Spinal cord (tissue), 10 donors: Measurements from ENCODE around the gene AHSG. TPM values are rescaled to one million over a fixed set of nuclear protein-coding genes. Genes with fewer than 3 reads are reported as not detected.
A peak's percentile ranks its signal among the peaks of the same experiment; 100 is the strongest.
"Not testable (repeated sequence)": the region's sequence is repeated elsewhere in the genome, so short reads cannot be mapped to it uniquely, and the experiment has no call there.

ENCODE experiments used
- DNase-seq, 6 donors: peaks; one replicate each; pipeline versions ENCODE4 v3.0.0 to v3.0.0-alpha.2; 2013 to 2015; ENCODE audit warnings: low spot score in 6 of 6, low read depth in 4 of 6
- H3K27ac ChIP-seq: one replicate; pipeline ENCODE4 v1.5.1; 2013; ENCODE audit warnings: low read depth, low read length, control low read depth
- H3K27me3 ChIP-seq: one replicate; pipeline ENCODE4 v1.6.1; 2013; ENCODE audit warnings: low read length; ENCODE audit not compliant: control insufficient read depth, insufficient read depth
- H3K36me3 ChIP-seq: one replicate; pipeline ENCODE4 v1.6.1; 2013; ENCODE audit warnings: low read length; ENCODE audit not compliant: control insufficient read depth, insufficient read depth
- H3K4me1 ChIP-seq: one replicate; pipeline ENCODE4 v1.6.1; 2013; ENCODE audit warnings: low read length; ENCODE audit not compliant: control insufficient read depth, insufficient read depth
- H3K4me3 ChIP-seq: one replicate; pipeline ENCODE4 v1.5.1; 2013; ENCODE audit warnings: low read depth, low read length, control low read depth
- H3K9me3 ChIP-seq: one replicate; pipeline ENCODE4 v1.6.1; 2013; ENCODE audit warnings: low read length; ENCODE audit not compliant: control insufficient read depth, insufficient read depth
- WGBS: methylation state at CpG from one replicate; pipeline ENCODE4 v1.1.5; 2013; ENCODE audit warnings: missing lambda C conversion rate; ENCODE audit not compliant: insufficient coverage; 5-methylcytosine and 5-hydroxymethylcytosine counted together
- long read RNA-seq, 4 donors: transcript quantifications; one replicate each; lab custom pipeline, GENCODE V29; 2026
- polyA plus RNA-seq, 2 donors: library from polyadenylated mRNA; unstranded; fragments of 120-200 nt; gene quantifications; one replicate each; pipeline ENCODE4 v1.2.1, GENCODE V29; 2013; ENCODE audit not compliant: insufficient read length in 2 of 2
- total RNA-seq, 2 donors: library from RNA; depleted of rRNA in 1 of 2; stranded (reverse); fragments of 120-200 nt in 1 of 2; fragments of >200 nt in 1 of 2; gene quantifications; one replicate each; pipeline versions ENCODE4 v1.2.3 to v1.2.4, GENCODE V29; 2013 to 2014
- donor health status: healthy.

The AHSG gene
- total RNA-seq (1 to 10 TPM in 1 of 2 donors, not detected in 1; 1.5 TPM), polyA plus RNA-seq (under 1 TPM; 0.27 to 0.42 TPM)
- long read RNA-seq, donor 1 = 0 reads
- long read RNA-seq, donor 2, partial matches to known transcripts = 0 of 3 reads
- long read RNA-seq, donor 2, other reads (novel, unspliced or antisense) = 0 of 3 reads
- long read RNA-seq, donor 3 = 0 reads
- long read RNA-seq, donor 4 = 0 reads

- WGBS = 75% methylated on average over 2 of the region's 7 CpGs
- DNase-seq = no peak
- peaks cover 22% of the 10 kb centered on the region for H3K4me1 ChIP-seq
Measured at GRCh38 chr3:186612721-186613636, at the start of gene AHSG. Gene AHSG, plus strand, starts transcription at chr3:186613060. Its CDS starts 82 bp downstream, at chr3:186613142.

GRCh38 chr3:186564586-186564985 is 48.3 kb upstream of the AHSG start:
- Histone ChIP-seq H3K27me3 (no peaks in the 10 kb centered on the region), H3K27ac (no peak overlapping the region), H3K9me3 (no peaks in the 10 kb centered on the region), H3K36me3 (peaks cover 5% of the 10 kb centered on the region), H3K4me3 (no peak overlapping the region), H3K4me1 (peaks cover 13% of the 10 kb centered on the region)
- DNase-seq = peak in 1 of 6 donors; percentile 52

More at GRCh38 chr3:186612721-186613636, at the start of gene AHSG:
- H3K36me3 ChIP-seq = no peaks in the 10 kb centered on the region
- no peaks in the 10 kb centered on the region for H3K9me3 ChIP-seq
- no peak within 1 kb of the TSS for H3K4me3 ChIP-seq
- no peak within 1 kb of the TSS for H3K27ac ChIP-seq
- H3K27me3 ChIP-seq = peaks cover 4% of the 10 kb centered on the region

GRCh38 chr3:186566772-186567071 is 46.1 kb upstream of the AHSG start:
- DNase-seq = peak in 1 of 6 donors; percentile 11
- H3K4me3 ChIP-seq = peak overlapping the region; percentile 99
- H3K27me3 ChIP-seq = no peaks in the 10 kb centered on the region
- H3K36me3 ChIP-seq = peaks cover under 1% of the 10 kb centered on the region
- H3K9me3 ChIP-seq = no peaks in the 10 kb centered on the region
- 0% methylated on average over 14 of the region's 14 CpGs for WGBS
- H3K4me1 ChIP-seq = peaks cover 20% of the 10 kb centered on the region
- H3K27ac ChIP-seq = peak overlapping the region; percentile 81

GRCh38 chr3:186567072-186567921 is 45.6 kb upstream of the AHSG start, which contains the start of gene TBCCD1:
Gene TBCCD1, minus strand, starts transcription at chr3:186567339. Its CDS starts 3,010 bp downstream, at chr3:186564329.
- under 1% methylated on average over 66 of the region's 66 CpGs for WGBS
- H3K27ac ChIP-seq = peak within 1 kb of the TSS; percentile 83
- H3K27me3 ChIP-seq = no peaks in the 10 kb centered on the region
- peak within 1 kb of the TSS; percentile 99 for H3K4me3 ChIP-seq
- DNase-seq = peak; percentile 84 to 97 (median 88)
- H3K9me3 ChIP-seq = no peaks in the 10 kb centered on the region
- H3K36me3 ChIP-seq = no peaks in the 10 kb centered on the region
- peaks cover 20% of the 10 kb centered on the region for H3K4me1 ChIP-seq

GRCh38 chr3:186569361-186569760 is 43.5 kb upstream of the AHSG start:
- H3K27ac ChIP-seq, H3K27me3 ChIP-seq, DNase-seq, H3K36me3 ChIP-seq, H3K4me3 ChIP-seq, H3K9me3 ChIP-seq: not testable (repeated sequence)
- WGBS = 94% methylated on average over 6 of the region's 11 CpGs
- peaks cover 20% of the 10 kb centered on the region for H3K4me1 ChIP-seq

- Histone ChIP-seq H3K27ac (peak overlapping the region; percentile 87), H3K4me3 (peak overlapping the region; percentile 73), H3K36me3 (peaks cover 5% of the 10 kb centered on the region), H3K27me3 (no peaks in the 10 kb centered on the region), H3K9me3 (no peaks in the 10 kb centered on the region), H3K4me1 (peaks cover 20% of the 10 kb centered on the region)
- DNase-seq = no peak
- 8% methylated on average over 7 of the region's 7 CpGs for WGBS
Measured at GRCh38 chr3:186569779-186570095, 43.1 kb upstream of the AHSG start.

- peak; percentile 96 to 100 (median 100) for DNase-seq
- H3K4me1 ChIP-seq = peaks cover 20% of the 10 kb centered on the region
- WGBS = 0% methylated on average over 50 of the region's 59 CpGs
- no peaks in the 10 kb centered on the region for H3K9me3 ChIP-seq
- H3K36me3 ChIP-seq = peaks cover 8% of the 10 kb centered on the region
- peak within 1 kb of the TSS; percentile 87 for H3K27ac ChIP-seq
- peak within 1 kb of the TSS; percentile 73 for H3K4me3 ChIP-seq
- no peaks in the 10 kb centered on the region for H3K27me3 ChIP-seq
Measured at GRCh38 chr3:186570096-186570940, 42.5 kb upstream of the AHSG start, which contains the start of gene DNAJB11. Gene DNAJB11, plus strand, starts transcription at chr3:186570720. Its CDS starts 178 bp downstream, at chr3:186570898.

GRCh38 chr3:186570941-186571643 is 41.8 kb upstream of the AHSG start:
- Histone ChIP-seq H3K27ac (peak overlapping the region; percentile 67), H3K4me1 (peaks cover 17% of the 10 kb centered on the region), H3K27me3 (no peaks in the 10 kb centered on the region), H3K9me3 (no peaks in the 10 kb centered on the region), H3K36me3 (peaks cover 8% of the 10 kb centered on the region), H3K4me3 (peak overlapping the region; percentile 73)
- no peak for DNase-seq
- WGBS = 9% methylated on average over 21 of the region's 21 CpGs
